GM10248 (cell line): ENCODE results near the gene KCNQ5.

ENCODE experiments used
- CTCF ChIA-PET: fragments of 300-600 bp; sonication (Branson Sonifier 250); formaldehyde crosslinking; extraction: SDS; loops from one replicate; lab custom pipeline; 2021; ENCODE audit warnings: antibody characterized with exemption; lab: Yijun Ruan, JAX
- POLR2A ChIA-PET: fragments of 350-650 bp; sonication (Branson Sonifier 250); formaldehyde crosslinking; extraction: SDS; loops from one replicate; lab custom pipeline; 2020; ENCODE audit warnings: antibody characterized with exemption; lab: Yijun Ruan, JAX
- DNase-seq: peaks from one replicate; pipeline ENCODE4 v3.0.0; 2012; ENCODE audit errors: extremely low spot score
- CTCF ChIP-seq: IDR thresholded peaks from 2 replicates; pipeline ENCODE4 v1.5.1; 2012; ENCODE audit warnings: mild to moderate bottlenecking, low read depth; ENCODE audit errors: extremely low read depth, missing control alignments, control extremely low read depth

The KCNQ5 gene

GRCh38 chr6:72911463-72912155, 289.7 kb downstream of the KCNQ5 start:
- TF ChIP-seq CTCF, result no peak
- no peak for DNase-seq
- POLR2A ChIA-PET, result no interaction called here
- CTCF ChIA-PET, result no interaction called here

GRCh38 chr6:72913797-72914196, 291.9 kb downstream of the KCNQ5 start:
- POLR2A ChIA-PET, result no interaction called here
- no peak for TF ChIP-seq CTCF
- no peak for DNase-seq

GRCh38 chr6:72916298-72916697, 294.4 kb downstream of the KCNQ5 start:
- CTCF ChIA-PET, result interaction anchor here (1.3 kb wide), 1 partner anchor 10 kb away, joined by 3 read pairs; no protein-coding TSS in a partner anchor
- DNase-seq, result no peak
- POLR2A ChIA-PET, result no interaction called here
- no peak for TF ChIP-seq CTCF

More at GRCh38 chr6:72913797-72914196, 291.9 kb downstream of the KCNQ5 start:
- CTCF ChIA-PET, result interaction anchor here (1.0 kb wide), 1 partner anchor 15 kb away, joined by 4 read pairs; no protein-coding TSS in a partner anchor

- ChIA-PET POLR2A (no interaction called here), CTCF (no interaction called here)
- no peak for TF ChIP-seq CTCF
- no peak for DNase-seq
These were observed 295.0 kb downstream of the KCNQ5 start for GRCh38 chr6:72916906-72917305.

- ChIA-PET POLR2A (no interaction called here), CTCF (no interaction called here)
- TF ChIP-seq CTCF, result no peak
- no peak for DNase-seq
These were observed 300.5 kb downstream of the KCNQ5 start for GRCh38 chr6:72922401-72922800.

- POLR2A ChIA-PET, result no interaction called here
- TF ChIP-seq CTCF, result no peak
- CTCF ChIA-PET, result no interaction called here
- DNase-seq, result no peak
These were observed 303.3 kb downstream of the KCNQ5 start for GRCh38 chr6:72925136-72925535.
